HCT116 (cell line): ENCODE measurements around the gene IL15RA. TPM values are rescaled to one million over a fixed set of nuclear protein-coding genes. Genes with fewer than 3 reads are reported as not detected.

ENCODE experiments used
- total RNA-seq: library from RNA; stranded (reverse); gene quantifications from one replicate; pipeline ENCODE4 v1.2.1, GENCODE V29; 2021; ENCODE audit not compliant: unreplicated experiment

The IL15RA gene
- total RNA-seq, 1 experiment from 2014 or later: 10.5 TPM

Other genes with a start within 250 kb of the IL15RA start
- 144 TPM for gene GDI2, start 164.1 kb downstream of the IL15RA start, total RNA-seq
- gene ANKRD16, start 87.7 kb downstream of the IL15RA start, total RNA-seq: 9.4 TPM
- gene FBH1, start 87.3 kb downstream of the IL15RA start, total RNA-seq: 70.2 TPM
- gene IL2RA, start 84.8 kb upstream of the IL15RA start, total RNA-seq: 0.59 TPM
- 129 TPM for gene RBM17, start 111.5 kb upstream of the IL15RA start, total RNA-seq
- 50.8 TPM for gene PFKFB3, start 225.4 kb upstream of the IL15RA start, total RNA-seq